Trophoblast cell (in vitro differentiated cells and primary cell): ENCODE data around the gene MLLT10.

Source experiments
- DNase-seq, 2 donors: peaks; one replicate each; pipeline ENCODE4 v3.0.0-alpha.2; 2016
- H2AFZ ChIP-seq: 2 replicates; pipeline ENCODE4 v1.6.1; 2013; ENCODE audit warnings: low read length, moderate library complexity, mild to moderate bottlenecking; ENCODE audit not compliant: insufficient read depth, poor library complexity
- H2AK5ac ChIP-seq: 2 replicates; pipeline ENCODE4 v1.6.1; 2013; ENCODE audit warnings: mild to moderate bottlenecking, low read length
- H2BK120ac ChIP-seq: 2 replicates; pipeline ENCODE4 v1.6.1; 2013; ENCODE audit warnings: low read length, mild to moderate bottlenecking, moderate library complexity; ENCODE audit not compliant: insufficient read depth, poor library complexity
- H2BK12ac ChIP-seq: 2 replicates; pipeline ENCODE4 v1.6.1; 2013; ENCODE audit warnings: mild to moderate bottlenecking, low read length, moderate library complexity
- H2BK5ac ChIP-seq: 2 replicates; pipeline ENCODE4 v1.6.1; 2013; ENCODE audit warnings: low read length, low read depth, moderate library complexity, mild to moderate bottlenecking; ENCODE audit not compliant: poor library complexity
- H3K14ac ChIP-seq: 2 replicates; pipeline ENCODE4 v1.6.1; 2013; ENCODE audit warnings: mild to moderate bottlenecking, low read length
- H3K18ac ChIP-seq: 2 replicates; pipeline ENCODE4 v1.6.1; 2013; ENCODE audit warnings: mild to moderate bottlenecking, low read length
- H3K23ac ChIP-seq: 2 replicates; pipeline ENCODE4 v1.6.1; 2013; ENCODE audit warnings: low read length
- H3K27ac ChIP-seq: 2 replicates; pipeline ENCODE4 v1.5.1; 2013; ENCODE audit warnings: low read depth, mild to moderate bottlenecking, inconsistent platforms, low read length, moderate library complexity
- H3K27me3 ChIP-seq: 2 replicates; pipeline ENCODE4 v1.6.1; 2013; ENCODE audit warnings: inconsistent platforms, mild to moderate bottlenecking, low read length, moderate library complexity; ENCODE audit not compliant: insufficient read depth
- H3K36me3 ChIP-seq, 2 experiments: 1 replicate in 1 of 2; 2 replicates in 1 of 2; pipeline ENCODE4 v1.6.1; 2013; ENCODE audit warnings: low read length in 2 of 2, mild to moderate bottlenecking in 2 of 2, moderate library complexity in 1 of 2; ENCODE audit not compliant: insufficient read depth in 2 of 2, control insufficient read depth in 1 of 2
- H3K4ac ChIP-seq: 2 replicates; pipeline ENCODE4 v1.6.1; 2013; ENCODE audit warnings: low read depth, mild to moderate bottlenecking, low read length, moderate library complexity
- H3K4me1 ChIP-seq, 2 experiments: 1 replicate in 1 of 2; 2 replicates in 1 of 2; pipeline ENCODE4 v1.6.1; 2013; ENCODE audit warnings: low read length in 2 of 2, mild to moderate bottlenecking in 2 of 2, moderate library complexity in 1 of 2; ENCODE audit not compliant: insufficient read depth in 2 of 2, control insufficient read depth in 1 of 2
- H3K4me2 ChIP-seq: 2 replicates; pipeline ENCODE4 v1.6.1; 2013; ENCODE audit warnings: inconsistent platforms, mild to moderate bottlenecking, low read length, moderate library complexity
- H3K4me3 ChIP-seq: 2 replicates; pipeline ENCODE4 v1.5.1; 2013; ENCODE audit warnings: mild to moderate bottlenecking, low read depth, low read length, inconsistent platforms
- H3K79me1 ChIP-seq: one replicate; pipeline ENCODE4 v1.6.1; 2013; ENCODE audit warnings: low read length
- H3K79me2 ChIP-seq: 2 replicates; pipeline ENCODE4 v1.6.1; 2013; ENCODE audit warnings: low read length, mild to moderate bottlenecking; ENCODE audit not compliant: control insufficient read depth, insufficient read depth, poor library complexity
- H3K9ac ChIP-seq: 2 replicates; pipeline ENCODE4 v1.6.1; 2013; ENCODE audit warnings: mild to moderate bottlenecking, low read length
- H3K9me3 ChIP-seq: 2 replicates; pipeline ENCODE4 v1.6.1; 2013; ENCODE audit warnings: low read depth, mild to moderate bottlenecking, control low read depth, inconsistent platforms, low read length; ENCODE audit not compliant: insufficient read depth
- H4K12ac ChIP-seq: 2 replicates; pipeline ENCODE4 v1.6.1; 2013; ENCODE audit warnings: low read depth, mild to moderate bottlenecking, low read length, moderate library complexity
- H4K8ac ChIP-seq: 2 replicates; pipeline ENCODE4 v1.6.1; 2013; ENCODE audit warnings: low read depth, mild to moderate bottlenecking, low read length, moderate library complexity
- H4K91ac ChIP-seq: one replicate; pipeline ENCODE4 v1.6.1; 2013; ENCODE audit warnings: low read depth, mild to moderate bottlenecking, low read length, moderate library complexity
- WGBS: extraction: QIAGEN DNeasy Blood & Tissue Kit; methylation state at CpG from one replicate; pipeline ENCODE4 v1.1.7; 2013; ENCODE audit warnings: missing lambda C conversion rate; ENCODE audit not compliant: insufficient read length, insufficient coverage; ENCODE audit errors: extremely low coverage; 5-methylcytosine and 5-hydroxymethylcytosine counted together

MLLT10 gene

GRCh38 chr10:21502348-21502740 lies 31.7 kb upstream of the MLLT10 start:
- Histone ChIP-seq H2AFZ (no peak overlapping the region), H2BK12ac (no peak overlapping the region), H3K27ac (no peak overlapping the region), H3K9me3 (no peaks in the 10 kb centered on the region), H4K91ac (no peak overlapping the region), H3K27me3 (no peaks in the 10 kb centered on the region), H3K4me3 (no peak overlapping the region), H3K79me2 (peaks cover 6% of the 10 kb centered on the region), H3K18ac (no peak overlapping the region), H3K4me1 (peaks cover 12 to 16% of the 10 kb centered on the region in 2 experiments), H3K36me3 (no peaks in the 10 kb centered on the region), H3K4me2 (no peak overlapping the region), H2BK5ac (no peak overlapping the region), H2BK120ac (no peak overlapping the region), H3K9ac (no peak overlapping the region), H3K23ac (no peak overlapping the region), H2AK5ac (no peak overlapping the region), H3K4ac (no peak overlapping the region), H4K12ac (no peak overlapping the region), H3K14ac (no peak overlapping the region), H4K8ac (no peak overlapping the region), H3K79me1 (peaks cover 12% of the 10 kb centered on the region)
- no peak for DNase-seq
- WGBS, result no CpG with 5 or more reads among the region's 3 CpGs

DNA sequence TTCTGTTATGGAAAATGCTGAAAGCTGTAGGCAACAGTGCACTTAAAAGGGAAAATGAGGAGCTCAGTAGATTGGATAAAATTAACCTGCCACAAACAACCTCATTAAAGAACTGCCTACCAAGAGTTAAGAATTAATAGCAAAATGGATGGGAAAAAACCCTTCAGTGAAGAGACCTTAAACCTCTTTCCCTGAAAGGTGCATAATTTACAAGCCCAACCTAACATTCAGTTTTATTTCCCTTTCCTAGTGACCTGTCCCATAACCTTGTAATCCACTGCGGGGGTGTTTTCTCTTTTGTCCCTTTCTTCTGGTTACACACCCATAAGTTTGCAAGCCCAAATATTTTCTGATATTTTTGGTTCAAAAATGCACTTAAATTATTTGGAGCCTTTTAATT lies 30.5 kb upstream of the MLLT10 start:
- H3K18ac ChIP-seq, result no peak overlapping the region
- no peak for DNase-seq
- H3K27ac ChIP-seq, result no peak overlapping the region
- no peaks in the 10 kb centered on the region for H3K9me3 ChIP-seq
- no peak overlapping the region for H2AFZ ChIP-seq
- H2BK120ac ChIP-seq, result no peak overlapping the region
- no peaks in the 10 kb centered on the region for H3K36me3 ChIP-seq
- H3K9ac ChIP-seq, result no peak overlapping the region
- WGBS, result no CpG with 5 or more reads among the region's 1 CpG
- no peak overlapping the region for H2AK5ac ChIP-seq
- H4K8ac ChIP-seq, result no peak overlapping the region
- no peak overlapping the region for H3K4me2 ChIP-seq
- H3K79me1 ChIP-seq, result peaks cover 17% of the 10 kb centered on the region
- no peaks in the 10 kb centered on the region for H3K27me3 ChIP-seq
- no peak overlapping the region for H2BK5ac ChIP-seq
- H4K91ac ChIP-seq, result no peak overlapping the region
- no peak overlapping the region for H3K23ac ChIP-seq
- H3K4ac ChIP-seq, result no peak overlapping the region
- peaks cover 16 to 22% of the 10 kb centered on the region in 2 experiments for H3K4me1 ChIP-seq
- no peak overlapping the region for H3K4me3 ChIP-seq
- H3K14ac ChIP-seq, result no peak overlapping the region
- H2BK12ac ChIP-seq, result no peak overlapping the region
- H4K12ac ChIP-seq, result no peak overlapping the region
- peaks cover 6% of the 10 kb centered on the region for H3K79me2 ChIP-seq

DNA sequence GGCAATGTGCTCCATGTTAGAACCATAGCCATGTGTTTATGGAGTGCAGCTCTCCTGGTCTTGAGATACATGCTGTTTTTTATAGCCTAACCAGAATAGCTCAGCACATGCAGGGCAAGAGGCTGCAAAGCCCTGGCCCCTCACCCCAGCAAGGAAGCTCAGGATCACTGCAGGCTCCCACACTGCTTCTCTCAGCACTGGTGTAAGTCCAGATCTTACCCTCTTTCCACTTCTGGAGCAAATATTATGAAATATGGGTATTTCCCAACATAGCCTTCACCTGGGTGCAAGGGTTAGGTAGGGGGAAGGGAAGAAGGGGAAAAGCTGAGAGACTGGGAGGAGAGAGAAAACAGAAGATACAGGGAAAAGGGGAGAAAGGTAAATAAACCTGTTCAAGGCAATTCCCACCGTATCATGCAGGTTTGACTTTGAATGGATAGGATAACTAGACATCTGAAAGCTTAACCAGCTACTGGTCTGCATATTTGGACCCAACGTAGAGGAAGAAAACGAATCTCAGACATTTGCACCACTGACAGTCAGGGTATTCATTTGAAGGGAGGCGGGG lies 28.2 kb upstream of the MLLT10 start:
- no peak overlapping the region for H2AFZ ChIP-seq
- no peak overlapping the region for H4K91ac ChIP-seq
- no peak overlapping the region for H3K23ac ChIP-seq
- H3K18ac ChIP-seq, result no peak overlapping the region
- H3K4me1 ChIP-seq, result peaks cover 21 to 26% of the 10 kb centered on the region in 2 experiments
- no peak overlapping the region for H2BK120ac ChIP-seq
- no peak overlapping the region for H3K4me2 ChIP-seq
- H3K4ac ChIP-seq, result no peak overlapping the region
- WGBS, result no CpG with 5 or more reads among the region's 4 CpGs
- peaks cover 3% of the 10 kb centered on the region for H3K79me2 ChIP-seq
- no peak overlapping the region for H2BK12ac ChIP-seq
- no peak overlapping the region for H2BK5ac ChIP-seq
- H3K14ac ChIP-seq, result no peak overlapping the region
- no peak overlapping the region for H4K12ac ChIP-seq
- peaks cover 22% of the 10 kb centered on the region for H3K79me1 ChIP-seq
- H3K36me3 ChIP-seq, result no peaks in the 10 kb centered on the region
- no peak for DNase-seq
- no peak overlapping the region for H2AK5ac ChIP-seq
- H3K9me3 ChIP-seq, result no peaks in the 10 kb centered on the region
- no peaks in the 10 kb centered on the region for H3K27me3 ChIP-seq
- no peak overlapping the region for H3K27ac ChIP-seq
- H4K8ac ChIP-seq, result no peak overlapping the region
- H3K9ac ChIP-seq, result no peak overlapping the region
- no peak overlapping the region for H3K4me3 ChIP-seq

DNA sequence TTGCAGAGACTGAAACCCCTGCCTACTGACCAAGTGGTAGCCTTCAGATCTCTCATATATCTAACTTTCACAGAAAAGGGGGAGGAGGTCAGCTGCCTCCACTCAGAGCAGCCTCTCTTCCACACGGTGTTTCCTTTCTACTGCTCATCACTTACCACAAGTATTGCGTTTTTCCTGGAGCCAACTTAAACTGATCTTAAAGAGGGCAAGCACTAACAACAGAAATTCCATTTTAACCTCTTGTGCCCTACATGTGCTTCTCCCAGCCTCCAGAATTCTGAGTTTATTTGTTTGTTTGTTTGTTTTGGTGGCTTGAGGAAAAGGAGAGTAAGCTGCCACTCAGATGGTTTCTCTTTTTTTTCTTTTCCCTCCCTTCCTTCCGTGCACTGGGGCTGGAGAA lies 27.7 kb upstream of the MLLT10 start:
- H3K23ac ChIP-seq, result no peak overlapping the region
- no peaks in the 10 kb centered on the region for H3K9me3 ChIP-seq
- H3K4ac ChIP-seq, result no peak overlapping the region
- H3K18ac ChIP-seq, result no peak overlapping the region
- no peaks in the 10 kb centered on the region for H3K36me3 ChIP-seq
- no peaks in the 10 kb centered on the region for H3K27me3 ChIP-seq
- H3K4me3 ChIP-seq, result no peak overlapping the region
- no peak overlapping the region for H2AK5ac ChIP-seq
- H3K9ac ChIP-seq, result no peak overlapping the region
- H3K27ac ChIP-seq, result no peak overlapping the region
- H2BK12ac ChIP-seq, result no peak overlapping the region
- no peak overlapping the region for H4K91ac ChIP-seq
- peaks cover 21 to 27% of the 10 kb centered on the region in 2 experiments for H3K4me1 ChIP-seq
- no peak for DNase-seq
- no peak overlapping the region for H2AFZ ChIP-seq
- no CpG with 5 or more reads among the region's 3 CpGs for WGBS
- H3K79me1 ChIP-seq, result peaks cover 22% of the 10 kb centered on the region
- H2BK120ac ChIP-seq, result no peak overlapping the region
- H2BK5ac ChIP-seq, result no peak overlapping the region
- no peak overlapping the region for H4K8ac ChIP-seq
- no peak overlapping the region for H3K4me2 ChIP-seq
- H4K12ac ChIP-seq, result no peak overlapping the region
- H3K79me2 ChIP-seq, result peaks cover 3% of the 10 kb centered on the region
- no peak overlapping the region for H3K14ac ChIP-seq
